ENCODE measurements around the gene DIAPH2. TPM values are rescaled to one million over a fixed set of nuclear protein-coding genes. Genes with fewer than 3 reads are reported as not detected.
A peak's percentile ranks its signal among the peaks of the same experiment; 100 is the strongest.

The DIAPH2 gene
- total and polyA plus RNA-seq, 12 donors = 1.8 to 13.6 (median 10.1) TPM

GRCh38 chrX:96693407-96693806 lies 8.8 kb downstream of the DIAPH2 start:
- TF ChIP-seq CTCF (IDR thresholded peaks at IDR 0.05) = no peak
- no peak overlapping the region for H3K27ac ChIP-seq
- ATAC-seq (no peak), DNase-seq (no peak)
- no peaks in the 10 kb centered on the region for H3K9me3 ChIP-seq
- intact Hi-C loops (cut with DNase I) = loop anchor here in 1 of 10 donors (1.0 kb wide), 1 partner anchor 37 kb away; no protein-coding TSS in a partner anchor
- H3K27me3 ChIP-seq = peaks cover 0 to 11% (median 0%) of the 10 kb centered on the region in 7 donors
- no peaks in the 10 kb centered on the region for H3K36me3 ChIP-seq
- H3K4me3 ChIP-seq = no peak overlapping the region
- H3K4me1 ChIP-seq = peaks cover 0 to 37% (median 0%) of the 10 kb centered on the region in 9 donors
- 93 to 96% methylated on average over 6 of the region's 6 CpGs for WGBS, 2 donors

- Histone ChIP-seq H3K27ac (no peak overlapping the region), H3K36me3 (no peaks in the 10 kb centered on the region), H3K4me3 (no peak overlapping the region), H3K27me3 (peaks cover 0 to 5% (median 0%) of the 10 kb centered on the region in 7 donors), H3K4me1 (peaks cover 0 to 9% (median 0%) of the 10 kb centered on the region in 9 donors), H3K9me3 (no peaks in the 10 kb centered on the region)
- DNase-seq (no peak), ATAC-seq (peak in 1 of 8 donors; percentile 55)
- no peak for TF ChIP-seq CTCF (IDR thresholded peaks at IDR 0.05)
- intact Hi-C loops (cut with DNase I) = no loop called here
- 71 to 76% methylated on average over 4 of the region's 4 CpGs for WGBS, 2 donors
Observed at GRCh38 chrX:96696462-96696861, 11.8 kb downstream of the DIAPH2 start.

- no peak overlapping the region for H3K4me3 ChIP-seq
Observed at GRCh38 chrX:96700625-96701024, 16.0 kb downstream of the DIAPH2 start.

GRCh38 chrX:96703379-96703778 lies 18.7 kb downstream of the DIAPH2 start:
- no peaks in the 10 kb centered on the region for H3K36me3 ChIP-seq
- no peak for TF ChIP-seq CTCF (IDR thresholded peaks at IDR 0.05)
- peaks cover 0 to 14% (median 0%) of the 10 kb centered on the region in 9 donors for H3K4me1 ChIP-seq
- no peak overlapping the region for H3K27ac ChIP-seq
- 70 to 79% methylated on average over 1 of the region's 1 CpG for WGBS, 2 donors
- ATAC-seq (no peak), DNase-seq (no peak)
- intact Hi-C loops (cut with DNase I) = no loop called here
- no peaks in the 10 kb centered on the region for H3K9me3 ChIP-seq
- H3K4me3 ChIP-seq = no peak overlapping the region
- no peaks in the 10 kb centered on the region for H3K27me3 ChIP-seq

More at GRCh38 chrX:96700625-96701024, 16.0 kb downstream of the DIAPH2 start:
- no peak for TF ChIP-seq CTCF (IDR thresholded peaks at IDR 0.05)
- Histone ChIP-seq H3K27me3 (no peaks in the 10 kb centered on the region), H3K4me1 (peaks cover 0 to 14% (median 0%) of the 10 kb centered on the region in 9 donors), H3K9me3 (no peaks in the 10 kb centered on the region), H3K27ac (no peak overlapping the region), H3K36me3 (no peaks in the 10 kb centered on the region)
- DNase-seq (no peak), ATAC-seq (no peak)
- intact Hi-C loops (cut with DNase I) = no loop called here
- WGBS, 2 donors = 75 to 92% methylated on average over 1 of the region's 1 CpG

Measured in heart right ventricle (tissue), 16 donors.